Measurements from ENCODE around the gene PCYOX1L.
"Not testable (repeated sequence)": the region's sequence is repeated elsewhere in the genome, so short reads cannot be mapped to it uniquely, and the experiment has no call there.

PCYOX1L gene

GRCh38 chr5:149382517-149383220 is 24.8 kb downstream of the PCYOX1L start:
- no peak for DNase-seq (ENCODE audit: low read depth in 2 of 3, low spot score in 2 of 3)

DNA sequence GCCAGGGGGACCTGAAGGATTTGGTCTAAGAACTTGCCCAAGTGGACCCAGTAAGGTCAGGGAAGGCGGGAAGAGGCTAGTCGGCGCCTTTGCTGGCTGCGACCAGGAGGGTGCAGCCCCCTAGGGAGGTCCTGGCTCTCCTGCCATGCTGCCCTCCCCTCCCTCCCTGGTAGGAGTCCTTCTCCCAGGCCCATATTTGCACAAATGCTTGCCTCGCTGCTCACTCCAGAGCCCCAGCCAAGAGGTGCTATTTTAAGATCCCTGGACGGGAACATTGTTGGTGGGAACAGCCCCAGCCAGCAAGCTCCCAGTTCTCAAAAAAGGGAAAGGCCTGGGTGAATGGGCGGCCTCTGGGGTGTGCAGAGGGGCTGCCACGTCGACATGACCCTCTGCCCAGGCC is 25.6 kb downstream of the PCYOX1L start:
- no peak for DNase-seq (ENCODE audit: low read depth in 2 of 3, low spot score in 2 of 3)

DNA sequence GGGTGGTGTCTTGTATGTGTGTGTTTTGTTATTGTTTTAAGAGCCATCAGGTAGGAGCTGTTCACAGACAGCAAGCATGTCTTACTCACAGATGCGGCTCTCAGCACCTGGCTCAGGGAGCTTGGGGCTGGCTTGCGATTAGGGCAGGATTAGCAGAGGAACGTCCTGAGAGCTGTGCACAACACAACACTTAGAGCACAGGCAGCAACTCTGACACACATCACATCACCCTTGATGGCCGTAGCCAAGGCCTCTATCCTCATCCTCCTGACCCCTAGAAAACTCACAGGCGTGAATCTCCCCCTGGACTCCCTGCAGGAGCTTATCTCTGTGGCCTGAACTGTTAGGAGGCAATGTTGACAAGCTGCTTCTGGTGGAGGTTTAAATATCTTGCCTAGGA is 28.3 kb downstream of the PCYOX1L start:
- DNase-seq (ENCODE audit: low read depth in 2 of 3, low spot score in 2 of 3), result no peak

- DNase-seq (ENCODE audit: low read depth in 2 of 3, low spot score in 2 of 3), result no peak
Measured at GRCh38 chr5:149387081-149387631, 29.3 kb downstream of the PCYOX1L start.

DNA sequence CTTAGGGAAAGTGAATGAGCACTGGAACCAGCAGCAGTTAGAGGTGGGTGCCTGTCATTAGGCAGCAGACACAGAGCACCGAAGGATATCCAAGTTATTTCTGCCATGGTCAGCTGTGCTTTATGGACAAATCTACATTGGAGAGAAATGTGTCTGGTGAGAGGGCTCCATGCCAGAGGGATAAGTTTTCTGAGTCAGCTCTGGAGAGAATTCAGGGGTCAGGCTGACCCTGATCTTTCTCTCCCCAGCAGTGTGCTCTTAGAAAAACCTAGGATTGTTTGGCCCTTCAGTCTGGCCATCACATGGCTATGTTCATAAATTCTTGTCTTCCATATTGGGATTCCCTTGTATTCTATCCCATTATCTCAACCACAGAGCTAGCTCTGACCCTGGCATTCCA is 30.1 kb downstream of the PCYOX1L start:
- DNase-seq (ENCODE audit: low read depth in 2 of 3, low spot score in 2 of 3), result no peak

GRCh38 chr5:149388498-149389190 is 30.8 kb downstream of the PCYOX1L start:
- DNase-seq (ENCODE audit: low read depth in 2 of 3, low spot score in 2 of 3), result no peak

DNA sequence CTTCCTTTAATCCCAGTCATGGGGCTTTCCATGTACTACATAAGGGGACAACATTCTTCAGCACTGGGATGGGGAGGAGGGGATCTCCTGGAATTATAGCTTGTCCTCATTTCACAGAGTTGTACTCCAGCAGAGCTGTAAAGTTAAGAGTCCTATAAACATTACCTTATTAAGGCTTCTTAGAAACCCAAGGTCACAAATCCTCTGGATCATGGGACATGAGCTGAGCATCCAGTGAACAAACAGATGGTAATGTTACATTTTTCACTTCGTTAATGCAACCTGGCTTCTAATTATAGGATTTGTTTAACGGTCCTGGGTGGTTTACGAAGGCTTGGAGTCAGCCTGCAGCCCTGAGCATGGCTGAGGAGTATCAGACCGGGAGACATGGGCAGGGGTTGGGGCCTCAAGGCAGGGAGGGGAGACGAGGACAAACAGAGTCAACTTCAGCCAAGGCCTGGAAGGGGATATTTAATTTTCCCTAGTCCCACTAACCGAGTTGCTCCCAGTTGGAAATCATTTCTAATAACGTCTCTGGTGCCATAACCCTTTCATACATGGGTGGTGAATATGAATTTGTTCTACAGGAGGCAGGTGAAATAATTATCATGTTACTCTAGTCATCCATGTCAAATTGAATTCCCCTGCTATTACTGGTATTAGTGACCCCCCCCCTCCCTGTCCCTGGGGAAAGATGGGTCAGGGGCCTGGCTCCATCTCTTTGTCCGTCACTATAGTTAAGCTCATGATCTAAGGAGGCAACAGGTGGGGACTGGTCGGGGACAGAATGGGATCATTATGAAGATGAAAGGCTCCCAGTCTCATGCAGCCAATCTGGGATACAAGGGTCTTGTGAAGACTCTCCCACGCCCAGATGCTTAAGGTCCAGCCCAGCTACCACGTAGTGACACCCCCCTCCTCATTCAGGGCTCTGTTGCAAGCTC is 32.0 kb downstream of the PCYOX1L start:
- no peak for DNase-seq (ENCODE audit: low read depth in 2 of 3, low spot score in 2 of 3)

GRCh38 chr5:149391076-149391475 is 33.2 kb downstream of the PCYOX1L start:
- not testable (repeated sequence) for DNase-seq (ENCODE audit: low read depth in 2 of 3, low spot score in 2 of 3)

- DNase-seq (ENCODE audit: low read depth in 2 of 3, low spot score in 2 of 3), result no peak
Measured at GRCh38 chr5:149391524-149391923, 33.7 kb downstream of the PCYOX1L start.

DNA sequence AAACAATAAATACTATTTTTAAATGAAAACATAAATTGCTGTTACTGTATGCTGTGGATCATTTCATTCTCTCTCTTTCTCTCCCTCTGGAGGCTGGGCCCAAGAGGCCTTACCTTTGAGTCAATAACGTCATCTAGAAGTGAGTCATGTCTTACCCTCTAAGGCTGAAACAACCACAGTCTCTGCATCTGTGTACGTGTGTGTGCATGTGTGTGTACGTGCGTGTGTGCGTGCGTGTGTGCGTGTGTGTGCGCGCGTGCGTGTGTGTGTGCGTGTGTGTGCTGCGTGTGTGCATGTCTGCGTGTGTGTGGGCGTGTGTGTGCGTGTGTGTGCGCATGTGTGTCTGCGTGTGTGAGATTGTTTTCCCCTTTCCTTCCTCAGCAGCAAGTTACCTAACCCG is 34.9 kb downstream of the PCYOX1L start:
- no peak for DNase-seq (ENCODE audit: low read depth in 2 of 3, low spot score in 2 of 3)

- DNase-seq (ENCODE audit: low read depth in 2 of 3, low spot score in 2 of 3), result not testable (repeated sequence)
Measured at GRCh38 chr5:149394996-149395395, 37.1 kb downstream of the PCYOX1L start.

- DNase-seq (ENCODE audit: low read depth in 2 of 3, low spot score in 2 of 3), result no peak
Measured at GRCh38 chr5:149397530-149397929, 39.7 kb downstream of the PCYOX1L start.

GRCh38 chr5:149398747-149399266 is 41.0 kb downstream of the PCYOX1L start:
- DNase-seq (ENCODE audit: low read depth in 2 of 3, low spot score in 2 of 3), result not testable (repeated sequence)

DNA sequence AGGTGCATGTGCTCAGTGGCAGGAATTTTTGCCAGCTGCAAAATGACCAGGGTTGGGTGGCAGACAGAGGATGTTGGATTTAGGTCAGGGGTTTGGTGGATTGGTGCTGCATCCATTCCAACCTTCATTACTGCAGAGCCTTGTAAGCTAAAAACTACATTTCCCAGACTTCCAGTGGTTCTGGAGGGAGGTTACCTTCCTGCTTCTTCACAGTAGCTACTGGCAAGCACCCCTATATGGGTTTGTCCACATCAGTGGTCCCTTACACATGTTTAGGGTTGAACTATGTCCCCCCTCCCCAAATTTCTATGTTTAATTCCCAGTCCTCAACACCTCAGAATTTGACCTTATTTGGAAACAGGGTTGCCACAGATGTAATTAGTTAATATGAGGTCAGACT is 41.9 kb downstream of the PCYOX1L start:
- DNase-seq (ENCODE audit: low read depth in 2 of 3, low spot score in 2 of 3), result no peak

GRCh38 chr5:149400304-149400703 is 42.5 kb downstream of the PCYOX1L start:
- no peak for DNase-seq (ENCODE audit: low read depth in 2 of 3, low spot score in 2 of 3)

GRCh38 chr5:149401051-149401450 is 43.2 kb downstream of the PCYOX1L start:
- DNase-seq (ENCODE audit: low read depth in 2 of 3, low spot score in 2 of 3), result no peak

DNA sequence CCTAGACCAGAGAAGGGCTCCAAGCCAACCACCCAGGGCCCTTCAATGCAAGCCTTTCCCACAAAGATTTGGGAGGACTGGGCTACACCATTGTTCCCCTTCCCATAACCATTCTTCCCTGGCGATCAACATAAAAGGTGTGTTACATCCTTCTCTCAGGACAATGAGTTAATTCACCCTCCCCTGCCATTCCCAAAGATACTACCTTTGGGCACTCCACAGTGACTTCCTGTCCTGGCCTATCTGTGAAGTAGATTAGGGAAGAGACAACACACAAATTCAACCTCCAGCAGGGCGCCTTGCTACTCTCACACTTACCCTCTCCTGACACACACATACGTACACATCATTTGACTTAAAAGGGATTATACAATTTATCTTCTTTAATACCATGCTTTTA is 44.4 kb downstream of the PCYOX1L start:
- no peak for DNase-seq (ENCODE audit: low read depth in 2 of 3, low spot score in 2 of 3)

- DNase-seq (ENCODE audit: low read depth in 2 of 3, low spot score in 2 of 3), result no peak
Measured at GRCh38 chr5:149403923-149404745, 46.3 kb downstream of the PCYOX1L start.

- DNase-seq (ENCODE audit: low read depth in 2 of 3, low spot score in 2 of 3), result no peak
Measured at GRCh38 chr5:149404746-149405549, 47.1 kb downstream of the PCYOX1L start.
